H1 (cell line): ENCODE results near the gene SYT15B. TPM values are rescaled to one million over a fixed set of nuclear protein-coding genes. Genes with fewer than 3 reads are reported as not detected.
"Not testable (repeated sequence)": the region's sequence is repeated elsewhere in the genome, so short reads cannot be mapped to it uniquely, and the experiment has no call there.

ENCODE experiments used
- CTCF ChIA-PET: fragments of 300-600 bp; sonication (Branson Sonifier 250); formaldehyde crosslinking; loops from one replicate; lab custom pipeline; 2021; ENCODE audit not compliant: partially characterized antibody; lab: Charles Lee
- POLR2A ChIA-PET: fragments of 300-600 bp; sonication (Branson Sonifier 250); formaldehyde crosslinking; loops from one replicate; lab custom pipeline; 2021; ENCODE audit warnings: inconsistent platforms; ENCODE audit not compliant: partially characterized antibody; lab: Charles Lee
- DNase-seq, 2 experiments: peaks; one replicate each; pipeline versions ENCODE4 v3.0.0 to v3.0.0-alpha.2; 2010 to 2022; ENCODE audit warnings: low spot score in 2 of 2, low read depth in 1 of 2, mixed read lengths in 1 of 2
- FAIRE-seq: peaks from 2 replicates; lab custom pipeline; 2011; peaks lifted over from hg19 to GRCh38; lab: Jason Lieb, UNC
- H2AFZ ChIP-seq: 2 replicates; pipeline ENCODE4 v1.8.1; 2012; ENCODE audit warnings: low read length, inconsistent platforms
- H2AK5ac ChIP-seq: 2 replicates; pipeline ENCODE4 v1.6.1; 2013; ENCODE audit warnings: low read depth, low read length
- H2BK120ac ChIP-seq: replicated peaks from 2 replicates; pipeline ENCODE3; 2013; ENCODE audit warnings: low read depth, low read length, inconsistent platforms
- H2BK12ac ChIP-seq: 2 replicates; pipeline ENCODE4 v1.6.1; 2013; ENCODE audit warnings: low read depth, low read length
- H2BK15ac ChIP-seq: 2 replicates; pipeline ENCODE4 v1.6.1; 2013; ENCODE audit warnings: low read length
- H2BK20ac ChIP-seq: 2 replicates; pipeline ENCODE4 v1.6.1; 2013; ENCODE audit warnings: low read length
- H2BK5ac ChIP-seq: 2 replicates; pipeline ENCODE4 v1.6.1; 2013; ENCODE audit warnings: low read depth, low read length
- H3K14ac ChIP-seq: 2 replicates; pipeline ENCODE4 v1.6.1; 2013; ENCODE audit warnings: inconsistent platforms; ENCODE audit not compliant: insufficient read length
- H3K18ac ChIP-seq: 2 replicates; pipeline ENCODE4 v1.6.1; 2013; ENCODE audit warnings: low read length; ENCODE audit errors: extremely low read depth
- H3K23ac ChIP-seq: 2 replicates; pipeline ENCODE4 v1.6.1; 2013; ENCODE audit warnings: inconsistent platforms; ENCODE audit not compliant: insufficient read length
- H3K23me2 ChIP-seq: 2 replicates; pipeline ENCODE4 v1.6.1; 2013; ENCODE audit warnings: low read depth, low read length
- H3K27ac ChIP-seq: 2 replicates; pipeline ENCODE4 v1.6.1; 2011; ENCODE audit warnings: low read depth, low read length, inconsistent platforms
- H3K27me3 ChIP-seq, 4 experiments: replicated peaks in 1 of 4; 1 replicate in 1 of 4; 2 replicates in 3 of 4; pipeline versions ENCODE4 v1.6.1 to v1.8.1; 2011 to 2013; ENCODE audit warnings: low read length in 3 of 4, mild to moderate bottlenecking in 3 of 4, inconsistent platforms in 2 of 4, mixed read lengths in 2 of 4, moderate library complexity in 1 of 4; ENCODE audit not compliant: control insufficient read depth in 3 of 4, insufficient read depth in 3 of 4; ENCODE audit errors: extremely low read depth in 1 of 4
- H3K36me3 ChIP-seq, 4 experiments: 2 replicates each; pipeline versions ENCODE4 v1.6.1 to v1.8.1; 2011 to 2013; ENCODE audit warnings: mild to moderate bottlenecking in 4 of 4, low read length in 3 of 4, moderate library complexity in 2 of 4, control low read depth in 1 of 4, inconsistent platforms in 1 of 4; ENCODE audit not compliant: insufficient read depth in 4 of 4, control insufficient read depth in 2 of 4
- H3K4ac ChIP-seq: replicated peaks from 2 replicates; pipeline ENCODE3; 2013; ENCODE audit warnings: low read length, low read depth, mixed read lengths, inconsistent platforms; ENCODE audit not compliant: insufficient read length
- H3K4me1 ChIP-seq, 4 experiments: replicated peaks in 1 of 4; 1 replicate in 1 of 4; 2 replicates in 3 of 4; pipeline versions ENCODE4 v1.6.1 to v1.8.1; 2011 to 2013; ENCODE audit warnings: low read length in 3 of 4, inconsistent platforms in 2 of 4, mixed read lengths in 1 of 4; ENCODE audit not compliant: insufficient read depth in 4 of 4, control insufficient read depth in 3 of 4
- H3K4me2 ChIP-seq, 2 experiments: 2 replicates each; pipeline versions ENCODE4 v1.6.1 to v1.8.1; 2011 to 2013; ENCODE audit warnings: low read depth in 2 of 2, low read length in 2 of 2, control low read depth in 1 of 2, inconsistent platforms in 1 of 2, mild to moderate bottlenecking in 1 of 2; ENCODE audit not compliant: insufficient read depth in 1 of 2
- H3K4me3 ChIP-seq, 4 experiments: fragments of 200-600, 300-600 bp in 1 of 4; sonication (generic), shearing (Covaris generic), sonication (Bioruptor Twin) in 1 of 4; 2 replicates each; pipeline versions ENCODE4 v1.5.1 to v1.8.1; 2011 to 2016; ENCODE audit warnings: low read length in 4 of 4, low read depth in 3 of 4, control low read depth in 2 of 4, inconsistent platforms in 2 of 4, mild to moderate bottlenecking in 2 of 4, mixed read lengths in 1 of 4, moderate library complexity in 1 of 4; ENCODE audit not compliant: insufficient read depth in 2 of 4; ENCODE audit errors: extremely low read depth in 1 of 4
- H3K56ac ChIP-seq: replicated peaks from 2 replicates; pipeline ENCODE3; 2013; ENCODE audit warnings: low read depth, mild to moderate bottlenecking, mixed read lengths, low read length, inconsistent platforms; ENCODE audit not compliant: insufficient read length
- H3K79me1 ChIP-seq: 2 replicates; pipeline ENCODE4 v1.6.1; 2013; ENCODE audit warnings: low read depth, low read length, control low read depth
- H3K79me2 ChIP-seq, 2 experiments: 2 replicates each; pipeline versions ENCODE4 v1.6.1 to v1.8.1; 2012 to 2013; ENCODE audit warnings: low read length in 2 of 2, mild to moderate bottlenecking in 2 of 2, inconsistent platforms in 1 of 2; ENCODE audit not compliant: insufficient read depth in 2 of 2, control insufficient read depth in 1 of 2
- H3K9ac ChIP-seq, 4 experiments: replicated peaks in 1 of 4; 1 replicate in 1 of 4; 2 replicates in 3 of 4; pipeline versions ENCODE4 v1.6.1 to v1.8.1; 2011 to 2013; ENCODE audit warnings: low read depth in 3 of 4, low read length in 3 of 4, control low read depth in 2 of 4, mild to moderate bottlenecking in 2 of 4, moderate library complexity in 2 of 4, inconsistent platforms in 1 of 4; ENCODE audit errors: extremely low read depth in 1 of 4
- H3K9me3 ChIP-seq, 2 experiments: 2 replicates each; pipeline versions ENCODE4 v1.6.1 to v1.8.1; 2012 to 2013; ENCODE audit warnings: mild to moderate bottlenecking in 2 of 2, moderate library complexity in 2 of 2, control low read depth in 1 of 2, inconsistent platforms in 1 of 2, low read depth in 1 of 2, low read length in 1 of 2, mixed read lengths in 1 of 2; ENCODE audit not compliant: insufficient read depth in 2 of 2
- H4K20me1 ChIP-seq, 2 experiments: replicated peaks in 1 of 2; 2 replicates each; pipeline versions ENCODE3 to v1.8.1; 2011 to 2013; ENCODE audit warnings: inconsistent platforms in 2 of 2, low read length in 2 of 2, mild to moderate bottlenecking in 1 of 2; ENCODE audit not compliant: insufficient read depth in 2 of 2, control insufficient read depth in 1 of 2
- H4K5ac ChIP-seq: 2 replicates; pipeline ENCODE4 v1.6.1; 2013; ENCODE audit warnings: low read length, low read depth, mixed read lengths, inconsistent platforms; ENCODE audit not compliant: insufficient read length
- H4K8ac ChIP-seq: 2 replicates; pipeline ENCODE4 v1.8.0; 2013; ENCODE audit warnings: mild to moderate bottlenecking, moderate library complexity, low read length, inconsistent platforms; ENCODE audit not compliant: insufficient read depth; ENCODE audit errors: extremely low read depth
- H4K91ac ChIP-seq: replicated peaks from 2 replicates; pipeline ENCODE3; 2013; ENCODE audit warnings: low read length, mixed read lengths, inconsistent platforms; ENCODE audit not compliant: insufficient read length
- WGBS, 2 experiments: shearing (Covaris generic) in 1 of 2; methylation state at CpG; one replicate each; pipeline versions ENCODE4 v1.1.6 to v1.1.7; 2013 to 2015; ENCODE audit warnings: low lambda C conversion rate in 2 of 2, mixed read lengths in 2 of 2, inconsistent platforms in 1 of 2, low coverage in 1 of 2, missing lambda C conversion rate in 1 of 2; ENCODE audit not compliant: insufficient replicate concordance in 2 of 2, insufficient coverage in 1 of 2, insufficient read length in 1 of 2; ENCODE audit errors: extremely low coverage in 1 of 2, missing lambda C conversion rate in 1 of 2; 5-methylcytosine and 5-hydroxymethylcytosine counted together
- polyA plus RNA-seq, 7 experiments: library from polyadenylated mRNA; depleted of rRNA in 3 of 7; stranded (reverse) in 5 of 7; unstranded in 2 of 7; fragments of >200 nt in 5 of 7; fragments of 200-250 nt in 2 of 7; gene quantifications; 1 replicate in 5 of 7; 2 replicates in 1 of 7; 4 replicates in 1 of 7; pipeline versions ENCODE4 v1.2.1 to v1.2.3, GENCODE V29; 2011 to 2013; ENCODE audit warnings: missing spikeins in 2 of 7, mixed read lengths in 2 of 7
- total RNA-seq: library from RNA; stranded (reverse); fragmentation: NEBNext Ultra II Directional; extraction: Animal tissue kit (Norgen Biotek cat#: 25700); gene quantifications from 2 replicates; pipeline ENCODE4 v1.2.1, GENCODE V29; 2021

SYT15B gene
- total and polyA plus RNA-seq, 2 of the 8 experiments (the other 6 are each of a cell fraction or from before 2014, with no cell fraction given): 0.17 TPM; not detected in 1

DNA sequence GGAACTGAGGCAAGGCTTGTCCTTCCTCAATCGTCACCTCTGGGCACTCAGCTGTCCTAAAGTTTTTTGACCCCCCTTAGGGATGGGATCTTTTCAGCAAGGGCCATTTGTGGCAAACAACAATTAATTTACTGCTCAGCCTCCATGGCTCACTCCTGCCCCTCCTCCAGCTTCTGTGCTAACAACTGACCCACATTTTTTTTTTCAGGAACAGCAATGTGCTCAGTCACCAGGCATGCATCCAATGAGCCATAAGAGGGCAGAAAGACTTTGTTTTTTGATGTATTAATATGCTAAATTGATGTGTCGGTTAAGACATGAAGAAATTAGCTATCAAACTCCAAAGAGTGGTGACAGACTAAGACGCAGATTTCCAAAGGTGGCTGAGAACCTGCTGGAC lies 4.7 kb upstream of the SYT15B start:
- H3K4me1 ChIP-seq, FAIRE-seq, H4K8ac ChIP-seq, CTCF ChIA-PET, H3K56ac ChIP-seq, H3K27me3 ChIP-seq, H3K9me3 ChIP-seq, H3K36me3 ChIP-seq, H2BK5ac ChIP-seq, H3K4ac ChIP-seq, H3K27ac ChIP-seq, H2AFZ ChIP-seq, H2BK12ac ChIP-seq, H3K23ac ChIP-seq, H3K4me2 ChIP-seq, H4K5ac ChIP-seq, H2BK120ac ChIP-seq, H3K23me2 ChIP-seq, H2BK15ac ChIP-seq, H4K20me1 ChIP-seq, H3K14ac ChIP-seq, DNase-seq, H3K9ac ChIP-seq, H4K91ac ChIP-seq, H3K18ac ChIP-seq, POLR2A ChIA-PET, H2AK5ac ChIP-seq, H3K79me1 ChIP-seq, H3K79me2 ChIP-seq, H3K4me3 ChIP-seq, H2BK20ac ChIP-seq: not testable (repeated sequence)
- 62% methylated on average over 1 of the region's 3 CpGs; no CpG with 5 or more reads in 1 of the 2 experiments for WGBS, 2 experiments

DNA sequence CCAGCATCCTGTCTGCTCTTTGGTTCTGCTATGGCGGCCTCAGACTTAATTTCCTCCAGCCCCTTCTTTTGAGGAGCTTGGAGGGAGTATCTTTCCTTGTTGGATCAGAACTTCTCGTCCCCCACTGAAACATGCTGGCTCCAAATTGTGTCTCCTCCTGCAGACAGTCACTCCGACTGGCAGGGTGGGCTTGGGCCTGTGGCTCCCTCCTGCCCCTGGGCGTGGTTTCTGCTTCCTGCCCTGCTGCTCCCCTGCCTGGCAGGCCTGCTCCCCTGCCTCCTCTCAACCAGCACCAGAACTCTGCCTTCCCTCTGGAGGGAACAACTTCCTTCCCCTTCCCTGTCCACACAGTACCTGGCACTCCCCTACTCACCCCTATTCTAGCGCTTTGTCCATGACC lies 3.8 kb upstream of the SYT15B start:
- H2BK20ac ChIP-seq, H3K4me2 ChIP-seq, H2BK12ac ChIP-seq, POLR2A ChIA-PET, DNase-seq, FAIRE-seq, H3K36me3 ChIP-seq, H3K4me3 ChIP-seq, H4K91ac ChIP-seq, H3K4me1 ChIP-seq, H3K9ac ChIP-seq, H4K5ac ChIP-seq, H2BK120ac ChIP-seq, H2BK5ac ChIP-seq, H3K79me1 ChIP-seq, H3K79me2 ChIP-seq, H3K23me2 ChIP-seq, CTCF ChIA-PET, H3K4ac ChIP-seq, H3K9me3 ChIP-seq, H4K8ac ChIP-seq, H3K14ac ChIP-seq, H2AK5ac ChIP-seq, H2AFZ ChIP-seq, H2BK15ac ChIP-seq, H3K18ac ChIP-seq, H3K23ac ChIP-seq, H4K20me1 ChIP-seq, H3K27me3 ChIP-seq, H3K56ac ChIP-seq, H3K27ac ChIP-seq: not testable (repeated sequence)
- WGBS, 2 experiments: 63% methylated on average over 2 of the region's 5 CpGs; no CpG with 5 or more reads in 1 of the 2 experiments
